SKM-1 (cell line): Measurements from ENCODE around the gene GALNT14.

Source experiments
- DNase-seq: peaks from one replicate; lab custom pipeline; 2025; ENCODE audit not compliant: unreplicated experiment; lab: John Stamatoyannopoulos, UW

Gene GALNT14

GRCh38 chr2:30949435-30949834 is 188.8 kb downstream of the GALNT14 start:
- DNase-seq: no peak

GRCh38 chr2:30948857-30949256 is 189.4 kb downstream of the GALNT14 start:
- no peak for DNase-seq

GRCh38 chr2:30948130-30948529 is 190.1 kb downstream of the GALNT14 start:
- DNase-seq: no peak

GRCh38 chr2:30947686-30948085 is 190.6 kb downstream of the GALNT14 start:
- DNase-seq: no peak

GRCh38 chr2:30942419-30942818 is 195.8 kb downstream of the GALNT14 start:
- no peak for DNase-seq

- DNase-seq: no peak
Observed at GRCh38 chr2:30940839-30941238, 197.4 kb downstream of the GALNT14 start.

- DNase-seq: no peak
Observed at GRCh38 chr2:30939364-30939763, 198.9 kb downstream of the GALNT14 start.

GRCh38 chr2:30938196-30938595 is 200.0 kb downstream of the GALNT14 start:
- DNase-seq: no peak

GRCh38 chr2:30936977-30937376 is 201.3 kb downstream of the GALNT14 start:
- no peak for DNase-seq

- DNase-seq: no peak
Observed at GRCh38 chr2:30935795-30936194, 202.4 kb downstream of the GALNT14 start.

- no peak for DNase-seq
Observed at GRCh38 chr2:30934066-30934465, 204.2 kb downstream of the GALNT14 start.

GRCh38 chr2:30933496-30933895 is 204.7 kb downstream of the GALNT14 start:
- DNase-seq: no peak

- DNase-seq: no peak
Observed at GRCh38 chr2:30932870-30933269, 205.4 kb downstream of the GALNT14 start.

GRCh38 chr2:30931841-30932407 is 206.3 kb downstream of the GALNT14 start:
- no peak for DNase-seq

- no peak for DNase-seq
Observed at GRCh38 chr2:30930716-30931115, 207.5 kb downstream of the GALNT14 start.

GRCh38 chr2:30927465-30928075 is 210.7 kb downstream of the GALNT14 start:
- DNase-seq: no peak

- DNase-seq: no peak
Observed at GRCh38 chr2:30926606-30927005, 211.6 kb downstream of the GALNT14 start.

- DNase-seq: no peak
Observed at GRCh38 chr2:30923623-30924022, 214.6 kb downstream of the GALNT14 start.

- no peak for DNase-seq
Observed at GRCh38 chr2:30920511-30920910, 217.7 kb downstream of the GALNT14 start.

- DNase-seq: no peak
Observed at GRCh38 chr2:30915486-30915885, 222.8 kb downstream of the GALNT14 start.

GRCh38 chr2:30914456-30914855 is 223.8 kb downstream of the GALNT14 start:
- no peak for DNase-seq

- no peak for DNase-seq
Observed at GRCh38 chr2:30912056-30912455, 226.2 kb downstream of the GALNT14 start.

GRCh38 chr2:30911327-30911726 is 226.9 kb downstream of the GALNT14 start:
- DNase-seq: no peak
